CD4-positive, alpha-beta T cell (primary cell): ENCODE results near the gene DUSP28. TPM values are rescaled to one million over a fixed set of nuclear protein-coding genes. Genes with fewer than 3 reads are reported as not detected.

Source experiments
- ATAC-seq: fragments of 200-7000 bp; cut with Tn5 transposase; one replicate; pipeline ENCODE4 v1.10.0; 2022; ENCODE audit warnings: mild to moderate bottlenecking; ENCODE audit not compliant: poor library complexity
- CTCF ChIA-PET: fragments of 350-600 bp; sonication (Branson Sonifier 250); formaldehyde crosslinking; loops from one replicate; lab custom pipeline; 2021; ENCODE audit warnings: antibody characterized with exemption, inconsistent platforms; lab: Charles Lee
- POLR2A ChIA-PET: fragments of 350-600 bp; sonication (Branson Sonifier 250); formaldehyde crosslinking; loops from one replicate; lab custom pipeline; 2021; ENCODE audit warnings: antibody characterized with exemption, inconsistent platforms; lab: Charles Lee
- DNase-seq, 14 experiments: peaks; one replicate each; pipeline ENCODE4 v3.0.0-alpha.2; 2013 to 2020; ENCODE audit warnings: mixed read lengths in 2 of 14
- H3K27ac ChIP-seq, 2 donors: one replicate each; pipeline versions ENCODE4 v1.5.1 to v1.7.0; 2013; ENCODE audit warnings: low read length in 2 of 2, low read depth in 1 of 2, mild to moderate bottlenecking in 1 of 2
- H3K27me3 ChIP-seq, 2 experiments: 1 replicate in 1 of 2; 2 replicates in 1 of 2; pipeline versions ENCODE4 v1.6.1 to v1.7.0; 2013; ENCODE audit warnings: low read length in 2 of 2, control low read depth in 1 of 2, mild to moderate bottlenecking in 1 of 2, moderate library complexity in 1 of 2; ENCODE audit not compliant: insufficient read depth in 2 of 2, control insufficient read depth in 1 of 2
- H3K36me3 ChIP-seq: one replicate; pipeline ENCODE4 v1.6.1; 2013; ENCODE audit warnings: low read length, control low read depth; ENCODE audit not compliant: insufficient read depth
- H3K4me1 ChIP-seq: one replicate; pipeline ENCODE4 v1.6.1; 2013; ENCODE audit warnings: low read length, control low read depth; ENCODE audit not compliant: insufficient read depth
- H3K4me3 ChIP-seq: one replicate; pipeline ENCODE4 v1.5.1; 2013; ENCODE audit warnings: mild to moderate bottlenecking, low read length, moderate library complexity
- H3K9me3 ChIP-seq, 2 experiments: 1 replicate in 1 of 2; 2 replicates in 1 of 2; pipeline versions ENCODE4 v1.6.1 to v1.7.0; 2013; ENCODE audit warnings: low read length in 2 of 2, mild to moderate bottlenecking in 2 of 2, control low read depth in 1 of 2, moderate library complexity in 1 of 2; ENCODE audit not compliant: control insufficient read depth in 1 of 2, insufficient read depth in 1 of 2
- H3K27ac Mint-ChIP-seq: one replicate; pipeline ENCODE4 v1.8.0; 2020; ENCODE audit warnings: mixed read lengths
- H3K27me3 Mint-ChIP-seq: one replicate; pipeline ENCODE4 v1.8.0; 2021; ENCODE audit warnings: mixed read lengths
- H3K36me3 Mint-ChIP-seq: one replicate; pipeline ENCODE4 v1.8.0; 2021; ENCODE audit warnings: low read depth, mixed read lengths
- H3K4me1 Mint-ChIP-seq: one replicate; pipeline ENCODE4 v1.8.0; 2021; ENCODE audit warnings: low read depth, mixed read lengths
- H3K4me3 Mint-ChIP-seq: one replicate; pipeline ENCODE4 v1.8.0; 2020; ENCODE audit warnings: mild to moderate bottlenecking, mixed read lengths
- H3K9me3 Mint-ChIP-seq: one replicate; pipeline ENCODE4 v1.8.0; 2020; ENCODE audit warnings: mixed read lengths
- CTCF ChIP-seq: fragments of 200-600 bp; IDR thresholded peaks from one replicate; pipeline ENCODE4 v1.8.0; 2022; ENCODE audit warnings: antibody characterized with exemption, mild to moderate bottlenecking
- intact Hi-C, 2 experiments: fragments of 100-400 bp; cut with DNase I in 1 of 2; cut with micrococcal nuclease in 1 of 2; formaldehyde crosslinking; loops; one replicate each; pipeline versions ENCODE4 v1.15.1 to v1.9.0; 2023 to 2025; cut with DNase I, micrococcal nuclease
- total RNA-seq, 174 experiments: library from RNA in 2 of 174; stranded (reverse) in 2 of 174; gene quantifications; one replicate each; pipeline ENCODE4 v1.2.3 and lab custom pipeline; 2021 to 2026

The DUSP28 gene
- total RNA-seq, 2 experiments from 2014 or later = 18.3 to 18.9 TPM

- no peak for ATAC-seq
- peak in 1 of 14 experiments; percentile 19 for DNase-seq
- H3K4me3 Mint-ChIP-seq = no peak overlapping the region
- Histone ChIP-seq H3K4me1 (peaks cover 2% of the 10 kb centered on the region), H3K27ac (no peak overlapping the region), H3K27me3 (no peaks in the 10 kb centered on the region), H3K9me3 (no peaks in the 10 kb centered on the region), H3K36me3 (peaks cover 40% of the 10 kb centered on the region), H3K4me3 (no peak overlapping the region)
- POLR2A ChIA-PET = no interaction called here
- intact Hi-C loops = no loop called here
- peaks cover 15% of the 10 kb centered on the region for H3K36me3 Mint-ChIP-seq
- no peak for TF ChIP-seq CTCF
- H3K9me3 Mint-ChIP-seq = no peaks in the 10 kb centered on the region
- CTCF ChIA-PET = no interaction called here
- H3K4me1 Mint-ChIP-seq = no peaks in the 10 kb centered on the region
- H3K27ac Mint-ChIP-seq = no peak overlapping the region
- H3K27me3 Mint-ChIP-seq = no peaks in the 10 kb centered on the region
These were observed 40.3 kb downstream of the DUSP28 start for GRCh38 chr2:240600451-240600961.

GRCh38 chr2:240601061-240601830 is 41.1 kb downstream of the DUSP28 start:
- Mint-ChIP-seq H3K4me1 (no peaks in the 10 kb centered on the region), H3K4me3 (no peak overlapping the region), H3K27ac (no peak overlapping the region), H3K27me3 (no peaks in the 10 kb centered on the region), H3K36me3 (peaks cover 15% of the 10 kb centered on the region), H3K9me3 (no peaks in the 10 kb centered on the region)
- DNase-seq (peak in 1 of 14 experiments; percentile 22), ATAC-seq (no peak)
- TF ChIP-seq CTCF = no peak
- Histone ChIP-seq H3K27ac (no peak overlapping the region), H3K27me3 (no peaks in the 10 kb centered on the region), H3K4me3 (no peak overlapping the region), H3K9me3 (no peaks in the 10 kb centered on the region), H3K36me3 (peaks cover 32% of the 10 kb centered on the region), H3K4me1 (no peaks in the 10 kb centered on the region)
- ChIA-PET CTCF (no interaction called here), POLR2A (no interaction called here)
- intact Hi-C loops = no loop called here

- DNase-seq (peak in 1 of 14 experiments; percentile 28), ATAC-seq (no peak)
- Mint-ChIP-seq H3K27me3 (no peaks in the 10 kb centered on the region), H3K4me3 (no peak overlapping the region), H3K27ac (no peak overlapping the region), H3K4me1 (no peaks in the 10 kb centered on the region), H3K36me3 (peaks cover 15% of the 10 kb centered on the region), H3K9me3 (no peaks in the 10 kb centered on the region)
- Histone ChIP-seq H3K9me3 (no peaks in the 10 kb centered on the region), H3K27ac (no peak overlapping the region), H3K4me3 (no peak overlapping the region), H3K27me3 (no peaks in the 10 kb centered on the region), H3K36me3 (peaks cover 27% of the 10 kb centered on the region), H3K4me1 (no peaks in the 10 kb centered on the region)
- intact Hi-C loops = no loop called here
- ChIA-PET CTCF (no interaction called here), POLR2A (no interaction called here)
- TF ChIP-seq CTCF = no peak
These were observed 41.6 kb downstream of the DUSP28 start for GRCh38 chr2:240601831-240602160.
